Coronary artery (tissue), 2 donors: ENCODE data around the gene TMPRSS6.

ENCODE experiments used
- DNase-seq: peaks from one replicate; pipeline ENCODE4 v3.0.0-alpha.2; 2017; ENCODE audit warnings: low spot score
- H3K27ac ChIP-seq, 2 donors: fragments of 200-600 bp; sonication (generic); one replicate each; pipeline ENCODE4 v1.5.1; 2016 to 2019
- H3K4me3 ChIP-seq: fragments of 200-600 bp; sonication (generic); 2 replicates; pipeline ENCODE4 v1.5.1; 2016; ENCODE audit warnings: mild to moderate bottlenecking, moderate library complexity
- TF ChIP-seq, protein P1 (sequence below): fragments of 200-600 bp; sonication (generic); IDR thresholded peaks from one replicate; pipeline ENCODE4 v1.5.1; 2019; ENCODE audit warnings: antibody characterized with exemption

The TMPRSS6 gene

DNA sequence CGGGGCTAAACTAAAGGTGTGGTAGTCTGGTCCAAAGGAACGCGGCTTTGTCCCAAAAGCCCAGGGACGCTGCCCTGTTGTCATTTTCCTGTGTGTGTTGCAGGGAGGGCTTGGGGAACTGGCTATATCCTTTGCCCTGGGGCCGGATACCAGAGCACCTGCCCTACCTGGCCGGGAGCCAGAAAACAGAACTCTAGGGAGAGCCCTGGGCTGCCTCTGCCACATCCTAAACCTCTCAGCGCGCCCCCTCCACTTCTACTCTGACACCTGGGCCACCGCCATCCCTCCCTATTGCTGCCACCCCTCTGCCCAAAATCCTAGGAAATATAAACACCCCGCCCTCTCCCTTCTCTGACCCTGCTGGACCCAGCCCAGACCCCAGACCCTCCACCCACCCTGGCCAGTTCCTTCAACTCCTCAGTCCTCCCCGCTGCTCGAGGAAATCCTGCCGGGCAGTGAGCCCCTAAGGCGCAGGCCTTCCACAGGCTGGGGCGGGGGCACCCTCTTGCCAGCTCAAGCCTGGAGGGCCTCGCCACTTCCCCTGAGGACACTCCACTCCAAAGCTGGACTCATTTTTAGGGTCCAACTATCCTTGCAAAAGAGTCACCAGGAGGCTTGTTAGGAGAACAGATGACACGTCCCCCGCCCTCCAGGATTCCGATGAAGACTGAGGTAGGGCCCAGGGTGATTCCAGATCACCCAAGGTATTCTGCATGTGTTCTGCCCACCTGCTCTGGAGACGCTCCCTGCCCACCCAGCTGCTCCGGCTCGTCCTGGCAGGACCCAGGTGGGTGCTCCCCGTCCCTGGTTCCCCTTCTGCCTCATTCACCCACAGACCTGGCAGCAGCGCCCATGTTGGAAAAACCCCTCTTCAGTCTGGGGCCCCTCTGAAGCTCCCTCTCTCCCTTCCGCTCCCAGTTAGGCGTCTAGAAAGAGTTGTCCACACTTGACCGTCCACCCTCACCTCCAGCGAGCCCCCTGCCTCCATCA, 45.8 kb downstream of the TMPRSS6 start:
- no peak for DNase-seq
- Histone ChIP-seq H3K4me3 (no peak overlapping the region), H3K27ac (no peak overlapping the region)
- TF ChIP-seq, protein P1, sequence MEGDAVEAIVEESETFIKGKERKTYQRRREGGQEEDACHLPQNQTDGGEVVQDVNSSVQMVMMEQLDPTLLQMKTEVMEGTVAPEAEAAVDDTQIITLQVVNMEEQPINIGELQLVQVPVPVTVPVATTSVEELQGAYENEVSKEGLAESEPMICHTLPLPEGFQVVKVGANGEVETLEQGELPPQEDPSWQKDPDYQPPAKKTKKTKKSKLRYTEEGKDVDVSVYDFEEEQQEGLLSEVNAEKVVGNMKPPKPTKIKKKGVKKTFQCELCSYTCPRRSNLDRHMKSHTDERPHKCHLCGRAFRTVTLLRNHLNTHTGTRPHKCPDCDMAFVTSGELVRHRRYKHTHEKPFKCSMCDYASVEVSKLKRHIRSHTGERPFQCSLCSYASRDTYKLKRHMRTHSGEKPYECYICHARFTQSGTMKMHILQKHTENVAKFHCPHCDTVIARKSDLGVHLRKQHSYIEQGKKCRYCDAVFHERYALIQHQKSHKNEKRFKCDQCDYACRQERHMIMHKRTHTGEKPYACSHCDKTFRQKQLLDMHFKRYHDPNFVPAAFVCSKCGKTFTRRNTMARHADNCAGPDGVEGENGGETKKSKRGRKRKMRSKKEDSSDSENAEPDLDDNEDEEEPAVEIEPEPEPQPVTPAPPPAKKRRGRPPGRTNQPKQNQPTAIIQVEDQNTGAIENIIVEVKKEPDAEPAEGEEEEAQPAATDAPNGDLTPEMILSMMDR, result no peak

DNA sequence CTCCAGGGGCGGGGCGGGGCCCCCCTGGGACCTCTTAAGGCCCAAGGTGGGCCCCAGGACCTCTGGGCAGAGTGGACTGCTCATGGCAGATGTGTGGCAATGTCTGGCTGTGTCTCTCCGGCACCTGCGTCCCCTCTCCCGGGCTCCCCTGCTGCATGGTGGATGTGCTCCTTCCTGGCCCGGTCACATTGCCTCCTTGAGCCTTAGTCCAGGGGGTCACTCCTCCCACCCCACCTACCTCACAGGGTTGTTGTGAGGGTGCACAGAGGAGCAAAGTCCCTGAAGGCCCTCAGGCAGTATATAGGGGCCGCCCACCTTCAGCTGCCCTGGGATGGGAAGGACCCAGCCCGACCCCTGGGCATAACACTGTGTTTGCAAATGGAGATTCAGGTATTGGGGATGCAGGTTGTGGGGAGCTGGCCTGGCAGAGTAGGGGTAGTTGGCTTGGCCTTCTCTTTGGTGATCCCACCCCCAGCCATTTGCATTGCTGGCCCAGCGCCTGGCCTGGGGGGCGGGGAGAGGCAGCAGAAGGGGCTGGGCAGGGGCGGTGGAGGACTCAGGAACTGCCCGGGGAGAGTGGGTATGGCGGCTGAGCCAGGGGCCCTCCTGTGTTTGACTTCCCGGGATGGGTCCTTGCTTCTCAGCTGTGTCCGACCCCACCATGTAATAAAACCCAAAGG, 46.7 kb downstream of the TMPRSS6 start:
- DNase-seq, result no peak
- Histone ChIP-seq H3K4me3 (no peak overlapping the region), H3K27ac (no peak overlapping the region)
- TF ChIP-seq, protein P1, result no peak

DNA sequence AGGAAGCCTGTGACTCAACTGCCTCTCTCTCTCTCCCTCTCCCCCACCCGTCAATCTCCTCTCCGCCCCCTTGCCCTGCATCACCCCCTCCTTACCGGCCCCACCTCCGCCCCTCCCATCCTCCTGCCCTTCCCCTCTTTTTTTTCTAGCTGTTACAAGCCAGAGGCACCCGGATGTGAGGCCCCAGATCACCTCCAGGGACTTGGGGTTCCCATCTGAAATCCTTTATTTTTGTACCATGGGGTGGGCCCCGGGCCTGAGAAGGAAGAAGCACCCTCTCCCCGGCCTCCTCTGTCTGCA, 47.2 kb downstream of the TMPRSS6 start:
- no peak for DNase-seq
- TF ChIP-seq, protein P1, result no peak

DNA sequence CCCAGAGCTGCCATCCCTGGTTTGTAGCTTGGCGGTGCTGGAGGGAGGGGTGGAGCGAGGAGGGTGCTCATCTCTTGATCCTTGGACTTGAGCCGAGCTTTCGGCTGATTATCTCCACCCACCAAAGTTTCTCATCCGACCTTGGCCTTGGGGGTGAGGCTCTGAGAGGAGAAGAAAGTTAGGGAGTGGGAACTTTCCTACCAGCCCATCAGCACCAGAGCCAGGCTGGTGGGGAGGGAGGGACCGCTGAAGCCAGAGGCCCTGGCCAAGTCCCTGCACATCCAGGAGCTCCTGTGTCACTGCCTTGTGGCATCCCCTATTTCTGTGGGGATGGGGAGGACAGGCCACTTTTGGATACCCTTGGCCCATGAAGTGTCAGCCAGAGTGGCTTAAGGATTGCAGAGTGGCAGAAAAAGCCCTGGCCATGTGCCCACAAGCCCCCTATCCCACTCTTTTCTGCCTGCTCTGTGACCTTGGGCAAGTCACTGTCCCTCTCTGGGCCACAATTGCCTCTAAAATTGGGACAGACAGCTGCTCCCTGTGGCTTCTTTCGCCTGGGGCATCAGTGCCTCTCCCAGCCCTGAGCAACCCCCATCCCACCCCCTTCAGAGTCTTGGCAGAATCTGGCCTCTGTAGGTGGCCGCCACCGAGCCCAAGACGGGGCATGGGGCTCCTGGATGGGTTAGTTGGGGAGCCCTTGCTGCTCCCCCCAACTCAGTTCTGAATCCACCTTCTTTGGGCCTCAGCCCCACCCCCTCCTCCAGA, 47.7 kb downstream of the TMPRSS6 start:
- TF ChIP-seq, protein P1, result no peak
- Histone ChIP-seq H3K27ac (no peak overlapping the region), H3K4me3 (no peak overlapping the region)
- no peak for DNase-seq

More for the DNA sequence above, 47.2 kb downstream of the TMPRSS6 start:
- Histone ChIP-seq H3K4me3 (no peak overlapping the region), H3K27ac (no peak overlapping the region)

DNA sequence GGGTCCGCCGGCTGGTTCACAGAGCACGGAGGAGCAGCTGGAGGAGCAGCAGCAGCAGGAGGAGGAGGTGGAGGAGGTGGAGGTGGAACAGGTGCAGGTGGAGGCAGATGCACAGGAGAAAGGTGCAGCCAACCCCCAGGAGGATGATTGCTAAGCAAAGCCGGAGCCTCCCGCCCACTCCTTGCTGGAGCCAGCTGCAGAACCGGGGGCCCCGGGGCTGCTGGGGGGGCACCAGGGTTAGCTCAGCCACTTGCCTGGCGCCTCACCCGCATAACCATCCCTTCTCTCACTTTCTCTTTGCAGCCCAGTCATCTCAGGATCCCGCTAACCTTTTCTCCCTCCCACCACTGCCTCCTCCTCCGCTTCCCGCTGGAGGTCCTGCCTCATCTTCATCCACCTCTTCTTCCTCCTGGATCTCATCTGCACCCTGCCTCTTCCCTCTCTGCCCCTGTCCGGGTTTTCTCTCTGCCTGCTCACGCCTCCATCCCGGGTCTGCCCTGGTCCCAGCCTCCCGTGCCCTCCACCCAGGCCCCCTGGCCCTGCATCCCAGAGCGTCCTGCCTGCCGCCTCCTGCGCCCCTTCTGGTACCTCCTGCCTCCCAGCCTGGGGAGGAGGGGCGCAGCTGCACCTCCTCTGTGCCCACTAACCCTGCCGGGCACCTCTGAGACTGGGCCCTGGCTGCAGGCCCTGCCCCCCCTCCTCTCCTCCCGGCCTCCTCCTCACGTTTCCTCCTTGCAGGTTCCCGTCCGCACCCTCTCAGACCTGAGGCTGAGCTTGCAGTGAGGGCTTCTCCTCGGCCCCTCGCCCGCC, 48.5 kb downstream of the TMPRSS6 start:
- no peak for DNase-seq
- H3K27ac ChIP-seq, result no peak overlapping the region
- TF ChIP-seq, protein P1, result no peak
- no peak overlapping the region for H3K4me3 ChIP-seq

DNA sequence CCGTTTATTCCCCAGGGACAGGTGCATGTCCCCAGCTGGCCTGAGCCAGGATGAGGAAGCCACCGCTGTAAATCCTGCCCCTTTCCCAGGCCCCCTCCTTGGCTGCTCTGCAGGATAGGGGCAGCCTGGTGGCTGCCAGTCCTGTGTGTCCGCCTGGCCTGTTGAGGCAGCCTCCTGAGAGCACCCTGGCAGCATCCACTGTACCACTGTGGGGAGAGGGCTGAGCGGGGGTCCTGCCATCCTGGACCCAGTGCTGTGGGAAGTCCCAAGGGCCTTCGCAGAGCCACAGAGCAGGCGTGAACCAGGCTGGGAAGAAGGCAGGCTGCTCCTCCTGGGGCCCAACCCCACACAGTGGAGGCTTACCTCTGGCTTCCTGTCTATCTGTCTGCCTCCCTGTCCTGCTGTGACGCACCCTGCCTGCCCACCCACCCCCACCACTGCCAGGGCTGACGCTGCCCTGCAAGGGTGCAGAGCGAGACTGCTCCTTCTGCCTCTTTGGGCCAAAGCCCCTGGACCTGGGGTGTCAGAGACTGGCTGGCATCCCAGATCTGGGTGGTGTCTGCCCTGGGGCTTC, 49.5 kb downstream of the TMPRSS6 start:
- H3K27ac ChIP-seq, result no peak overlapping the region
- TF ChIP-seq, protein P1, result no peak
- H3K4me3 ChIP-seq, result no peak overlapping the region
- no peak for DNase-seq
